ENCODE data around the gene B3GNT3. TPM values are rescaled to one million over a fixed set of nuclear protein-coding genes. Genes with fewer than 3 reads are reported as not detected.

B3GNT3 gene
- total RNA-seq, 4 donors from 2014 or later = 0.78 to 1.3 TPM; not detected in 2

GRCh38 chr19:17802137-17802858 is 7.4 kb downstream of the B3GNT3 start:
- intact Hi-C loops (cut with DNase I) = no loop called here
- Histone ChIP-seq H3K27ac (no peak overlapping the region), H3K36me3 (no peaks in the 10 kb centered on the region), H3K4me3 (replicated peaks in 1 of 3) (no peak overlapping the region), H3K27me3 (no peaks in the 10 kb centered on the region), H3K9me3 (no peaks in the 10 kb centered on the region), H3K4me1 (no peaks in the 10 kb centered on the region)
- 75 to 79% methylated on average over 9 to 12 of the region's 12 CpGs for WGBS, 2 donors
- DNase-seq = no peak
- TF ChIP-seq POLR2A (IDR thresholded peaks at IDR 0.05) = no peak
- TF ChIP-seq, protein P1, sequence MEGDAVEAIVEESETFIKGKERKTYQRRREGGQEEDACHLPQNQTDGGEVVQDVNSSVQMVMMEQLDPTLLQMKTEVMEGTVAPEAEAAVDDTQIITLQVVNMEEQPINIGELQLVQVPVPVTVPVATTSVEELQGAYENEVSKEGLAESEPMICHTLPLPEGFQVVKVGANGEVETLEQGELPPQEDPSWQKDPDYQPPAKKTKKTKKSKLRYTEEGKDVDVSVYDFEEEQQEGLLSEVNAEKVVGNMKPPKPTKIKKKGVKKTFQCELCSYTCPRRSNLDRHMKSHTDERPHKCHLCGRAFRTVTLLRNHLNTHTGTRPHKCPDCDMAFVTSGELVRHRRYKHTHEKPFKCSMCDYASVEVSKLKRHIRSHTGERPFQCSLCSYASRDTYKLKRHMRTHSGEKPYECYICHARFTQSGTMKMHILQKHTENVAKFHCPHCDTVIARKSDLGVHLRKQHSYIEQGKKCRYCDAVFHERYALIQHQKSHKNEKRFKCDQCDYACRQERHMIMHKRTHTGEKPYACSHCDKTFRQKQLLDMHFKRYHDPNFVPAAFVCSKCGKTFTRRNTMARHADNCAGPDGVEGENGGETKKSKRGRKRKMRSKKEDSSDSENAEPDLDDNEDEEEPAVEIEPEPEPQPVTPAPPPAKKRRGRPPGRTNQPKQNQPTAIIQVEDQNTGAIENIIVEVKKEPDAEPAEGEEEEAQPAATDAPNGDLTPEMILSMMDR (IDR thresholded peaks at IDR 0.05) = no peak

DNA sequence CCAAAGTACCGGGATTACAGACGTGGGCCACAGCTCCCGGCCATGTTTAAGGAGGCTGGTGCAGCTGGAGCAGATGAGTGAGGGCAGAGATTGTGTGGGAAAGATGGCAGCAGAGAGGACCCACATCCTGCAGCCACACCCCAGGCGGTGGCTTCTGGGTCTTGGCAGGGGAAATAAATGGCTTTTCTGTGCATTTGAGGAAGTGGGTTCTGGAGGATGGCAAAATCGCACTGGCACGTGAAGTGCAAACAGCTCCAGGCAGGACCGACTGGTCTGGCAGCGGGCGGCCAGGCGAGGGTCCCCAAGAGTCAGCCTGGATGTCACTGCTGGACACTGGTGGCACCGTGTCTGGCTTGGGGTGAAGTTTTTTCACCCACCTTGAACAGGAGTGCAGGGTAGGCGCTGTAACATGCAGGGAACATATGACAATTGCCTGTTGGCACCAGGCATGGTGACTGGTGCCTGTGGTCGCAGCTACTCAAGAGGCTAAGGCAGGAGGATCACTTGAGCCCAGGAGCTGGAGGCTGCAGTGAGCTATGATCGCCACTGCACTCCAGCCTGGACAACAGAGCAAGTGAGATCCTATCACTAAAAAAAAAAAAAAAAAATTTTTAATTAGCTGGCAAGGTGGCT is 8.4 kb downstream of the B3GNT3 start:
- H3K9me3 ChIP-seq = no peaks in the 10 kb centered on the region
- no peak overlapping the region for H3K4me3 ChIP-seq (replicated peaks in 1 of 3)
- TF ChIP-seq, protein P1 (IDR thresholded peaks at IDR 0.05) = no peak
- TF ChIP-seq POLR2A (IDR thresholded peaks at IDR 0.05) = no peak
- no peaks in the 10 kb centered on the region for H3K27me3 ChIP-seq
- H3K36me3 ChIP-seq = no peaks in the 10 kb centered on the region
- DNase-seq = no peak
- intact Hi-C loops (cut with DNase I) = no loop called here
- no peaks in the 10 kb centered on the region for H3K4me1 ChIP-seq
- no peak overlapping the region for H3K27ac ChIP-seq
- 68 to 75% methylated on average over 14 of the region's 14 CpGs for WGBS, 2 donors

GRCh38 chr19:17805427-17805826 is 10.5 kb downstream of the B3GNT3 start:
- 90% methylated on average over 4 of the region's 4 CpGs for WGBS, 2 donors

DNA sequence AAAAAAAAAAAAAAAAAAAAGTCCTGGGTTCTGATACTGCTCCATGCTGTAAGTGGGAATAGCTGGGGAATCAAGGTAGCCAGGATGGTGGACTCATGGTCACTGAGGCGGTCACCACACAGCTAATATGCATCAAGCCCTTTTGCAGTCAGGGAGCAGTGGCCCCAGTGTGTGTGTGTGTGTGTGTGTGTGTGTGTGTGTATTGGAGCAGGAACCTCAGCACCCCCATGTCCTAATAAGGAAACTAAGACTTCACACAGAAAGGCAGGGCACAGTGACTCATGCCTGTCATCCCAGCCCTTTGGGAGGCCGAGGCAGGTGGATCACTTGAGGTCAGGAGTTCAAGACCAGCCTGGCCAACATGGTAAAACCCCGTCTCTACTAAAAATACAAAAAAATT is 12.0 kb downstream of the B3GNT3 start:
- TF ChIP-seq POLR2A (IDR thresholded peaks at IDR 0.05) = no peak
- TF ChIP-seq, protein P1 (IDR thresholded peaks at IDR 0.05) = no peak
- H3K27me3 ChIP-seq = no peaks in the 10 kb centered on the region
- no peaks in the 10 kb centered on the region for H3K9me3 ChIP-seq
- no peak overlapping the region for H3K4me3 ChIP-seq (replicated peaks in 1 of 3)
- no peak for DNase-seq
- H3K4me1 ChIP-seq = no peaks in the 10 kb centered on the region
- no peaks in the 10 kb centered on the region for H3K36me3 ChIP-seq
- intact Hi-C loops (cut with DNase I) = no loop called here
- WGBS, 2 donors = 78 to 88% methylated on average over 3 of the region's 3 CpGs
- no peak overlapping the region for H3K27ac ChIP-seq

More at GRCh38 chr19:17805427-17805826, 10.5 kb downstream of the B3GNT3 start:
- Histone ChIP-seq H3K9me3 (no peaks in the 10 kb centered on the region), H3K4me3 (replicated peaks in 1 of 3) (no peak overlapping the region), H3K27me3 (no peaks in the 10 kb centered on the region), H3K36me3 (no peaks in the 10 kb centered on the region), H3K4me1 (no peaks in the 10 kb centered on the region), H3K27ac (no peak overlapping the region)
- intact Hi-C loops (cut with DNase I) = no loop called here
- no peak for DNase-seq
- no peak for TF ChIP-seq POLR2A (IDR thresholded peaks at IDR 0.05)
- TF ChIP-seq, protein P1 (IDR thresholded peaks at IDR 0.05) = no peak

DNA sequence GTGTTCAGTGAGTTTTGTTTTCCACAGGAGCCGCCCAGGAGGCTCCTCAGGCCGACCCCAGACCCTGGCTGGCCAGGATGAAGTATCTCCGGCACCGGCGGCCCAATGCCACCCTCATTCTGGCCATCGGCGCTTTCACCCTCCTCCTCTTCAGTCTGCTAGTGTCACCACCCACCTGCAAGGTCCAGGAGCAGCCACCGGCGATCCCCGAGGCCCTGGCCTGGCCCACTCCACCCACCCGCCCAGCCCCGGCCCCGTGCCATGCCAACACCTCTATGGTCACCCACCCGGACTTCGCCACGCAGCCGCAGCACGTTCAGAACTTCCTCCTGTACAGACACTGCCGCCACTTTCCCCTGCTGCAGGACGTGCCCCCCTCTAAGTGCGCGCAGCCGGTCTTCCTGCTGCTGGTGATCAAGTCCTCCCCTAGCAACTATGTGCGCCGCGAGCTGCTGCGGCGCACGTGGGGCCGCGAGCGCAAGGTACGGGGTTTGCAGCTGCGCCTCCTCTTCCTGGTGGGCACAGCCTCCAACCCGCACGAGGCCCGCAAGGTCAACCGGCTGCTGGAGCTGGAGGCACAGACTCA is 12.9 kb downstream of the B3GNT3 start:
- H3K27ac ChIP-seq = no peak overlapping the region
- H3K4me3 ChIP-seq (replicated peaks in 1 of 3) = no peak overlapping the region
- intact Hi-C loops (cut with DNase I) = no loop called here
- no peak for TF ChIP-seq POLR2A (IDR thresholded peaks at IDR 0.05)
- TF ChIP-seq, protein P1 (IDR thresholded peaks at IDR 0.05) = no peak
- WGBS, 2 donors = 45 to 69% methylated on average over 16 to 20 of the region's 38 CpGs
- no peaks in the 10 kb centered on the region for H3K4me1 ChIP-seq
- H3K9me3 ChIP-seq = no peaks in the 10 kb centered on the region
- no peak for DNase-seq
- H3K36me3 ChIP-seq = no peaks in the 10 kb centered on the region
- H3K27me3 ChIP-seq = no peaks in the 10 kb centered on the region

All from thyroid gland (tissue), 4 donors.